HCT116 (cell line): ENCODE measurements around the gene TMEM132C. TPM values are rescaled to one million over a fixed set of nuclear protein-coding genes. Genes with fewer than 3 reads are reported as not detected.

Experiments
- ATAC-seq: fragments of 200-7000 bp; cut with Tn5 transposase; 2 replicates; pipeline ENCODE4 v1.9.1; 2020; ENCODE audit warnings: mild to moderate bottlenecking, moderate library complexity
- BruUV-seq: library from RNA; stranded (reverse); fragments of 400-500 nt; replicated peaks from 2 replicates; lab custom pipeline; 2021; lab: Mats Ljungman, UMichigan
- CTCF ChIA-PET: fragments of 300-600 bp; sonication (Branson Sonifier 250); formaldehyde crosslinking; loops from one replicate; lab custom pipeline; 2021; ENCODE audit warnings: antibody characterized with exemption; lab: Charles Lee
- POLR2A ChIA-PET: fragments of 300-600, 350-600 bp; sonication (Branson Sonifier 250); formaldehyde crosslinking; loops from one replicate; lab custom pipeline; 2021; ENCODE audit warnings: antibody characterized with exemption; lab: Charles Lee
- RAD21 ChIA-PET, 2 experiments: fragments of 300-600 bp; sonication (Branson Sonifier 250); formaldehyde crosslinking; loops; one replicate each; lab custom pipeline; 2023; ENCODE audit warnings: low total read pairs in 2 of 2; ENCODE audit not compliant: uncharacterized antibody in 2 of 2, unreplicated experiment in 2 of 2, low non-redundant PET in 1 of 2; lab: Charles Lee
- DNase-seq: peaks from one replicate; pipeline ENCODE4 v3.0.0-alpha.2; 2010; ENCODE audit warnings: low read depth, low spot score
- H2AFZ ChIP-seq: fragments of 200-600 bp; shearing (Covaris generic), sonication (generic); 2 replicates; pipeline ENCODE4 v1.6.1; 2017; ENCODE audit warnings: low read depth, mixed run types, mixed read lengths, antibody characterized with exemption, low read length; ENCODE audit not compliant: poor library complexity, severe bottlenecking
- H3K27ac ChIP-seq: 2 replicates; pipeline ENCODE4 v1.5.1; 2012; ENCODE audit warnings: low read depth, low read length
- H3K27me3 ChIP-seq: fragments of 200-600 bp; sonication (generic); 2 replicates; pipeline ENCODE4 v1.6.1; 2016; ENCODE audit warnings: mixed run types, low read length, mixed read lengths; ENCODE audit not compliant: insufficient read depth
- H3K36me3 ChIP-seq, 2 experiments: fragments of 200-500 bp in 1 of 2; fragments of 200-600 bp in 1 of 2; sonication (Bioruptor generic) in 1 of 2; sonication (generic) in 1 of 2; 2 replicates each; pipeline versions ENCODE4 v1.5.1 to v1.6.1; 2014 to 2016; ENCODE audit warnings: low read length in 2 of 2, inconsistent platforms in 1 of 2, mixed read lengths in 1 of 2, mixed run types in 1 of 2; ENCODE audit not compliant: insufficient read depth in 2 of 2, control insufficient read depth in 1 of 2
- H3K4me1 ChIP-seq, 2 experiments: fragments of 200-600 bp in 1 of 2; sonication (generic) in 1 of 2; 2 replicates each; pipeline versions ENCODE4 v1.5.1 to v1.6.1; 2012 to 2017; ENCODE audit warnings: low read length in 2 of 2, inconsistent platforms in 1 of 2, mild to moderate bottlenecking in 1 of 2, mixed read lengths in 1 of 2, mixed run types in 1 of 2, moderate library complexity in 1 of 2; ENCODE audit not compliant: insufficient read depth in 2 of 2, control insufficient read depth in 1 of 2
- H3K4me2 ChIP-seq: fragments of 200-600 bp; sonication (generic); 2 replicates; pipeline ENCODE4 v1.6.1; 2017; ENCODE audit warnings: mixed run types, low read length, mixed read lengths
- H3K4me3 ChIP-seq, 2 experiments: fragments of 200-600 bp in 1 of 2; sonication (generic) in 1 of 2; replicated peaks in 1 of 2; 2 replicates each; pipeline ENCODE4 v1.5.1; 2011 to 2016; ENCODE audit warnings: low read length in 2 of 2, control low read depth in 1 of 2, low read depth in 1 of 2, mild to moderate bottlenecking in 1 of 2, mixed read lengths in 1 of 2, mixed run types in 1 of 2
- H3K79me2 ChIP-seq: fragments of 200-600 bp; sonication (generic); 2 replicates; pipeline ENCODE4 v1.6.1; 2017; ENCODE audit warnings: mild to moderate bottlenecking, mixed run types, low read length, moderate library complexity, mixed read lengths; ENCODE audit not compliant: insufficient read depth
- H3K9ac ChIP-seq: fragments of 200-600 bp; sonication (generic); 2 replicates; pipeline ENCODE4 v1.6.1; 2016; ENCODE audit warnings: low read length, mixed read lengths
- H3K9me2 ChIP-seq: fragments of 200-600 bp; sonication (generic), shearing (Covaris generic); 2 replicates; pipeline ENCODE4 v1.6.1; 2017; ENCODE audit warnings: mixed run types, mild to moderate bottlenecking, moderate library complexity; ENCODE audit not compliant: insufficient read depth
- H3K9me3 ChIP-seq, 2 experiments: fragments of 200-500 bp in 1 of 2; fragments of 200-600 bp in 1 of 2; sonication (Bioruptor generic) in 1 of 2; sonication (generic) in 1 of 2; 2 replicates each; pipeline ENCODE4 v1.6.1; 2014 to 2017; ENCODE audit warnings: low read length in 2 of 2, mixed read lengths in 2 of 2, inconsistent platforms in 1 of 2, low read depth in 1 of 2, mild to moderate bottlenecking in 1 of 2, mixed run types in 1 of 2, moderate library complexity in 1 of 2; ENCODE audit not compliant: control insufficient read depth in 1 of 2, insufficient read depth in 1 of 2
- H4K20me1 ChIP-seq: fragments of 200-600 bp; sonication (generic), shearing (Covaris generic); 2 replicates; pipeline ENCODE4 v1.6.1; 2017; ENCODE audit warnings: mixed run types, mild to moderate bottlenecking, moderate library complexity; ENCODE audit not compliant: insufficient read depth
- EGR1 ChIP-seq: IDR thresholded peaks from 2 replicates; pipeline ENCODE4 v1.6.1; 2012; ENCODE audit warnings: low read depth
- ELF1 ChIP-seq: IDR thresholded peaks from 2 replicates; pipeline ENCODE4 v1.6.1; 2012; ENCODE audit warnings: low read depth, borderline replicate concordance
- EZH2phosphoT487 ChIP-seq: fragments of 200-600 bp; IDR thresholded peaks from 2 replicates; pipeline ENCODE4 v1.6.1; 2018; ENCODE audit warnings: antibody characterized with exemption, borderline replicate concordance
- FOSL1 ChIP-seq: IDR thresholded peaks from 2 replicates; pipeline ENCODE4 v1.6.1; 2012; ENCODE audit warnings: low read depth
- MAX ChIP-seq: IDR thresholded peaks from 2 replicates; pipeline ENCODE4 v1.6.1; 2012
- POLR2A ChIP-seq: IDR thresholded peaks from 2 replicates; pipeline ENCODE4 v1.7.0; 2011; ENCODE audit warnings: borderline replicate concordance; ENCODE audit not compliant: insufficient read depth, insufficient read length; ENCODE audit errors: extremely low read depth
- RAD21 ChIP-seq: IDR thresholded peaks from 2 replicates; pipeline ENCODE4 v1.6.1; 2012; ENCODE audit warnings: low read depth, mild to moderate bottlenecking
- SIN3A ChIP-seq: IDR thresholded peaks from 2 replicates; pipeline ENCODE4 v1.6.1; 2012; ENCODE audit warnings: low read depth
- SP1 ChIP-seq: IDR thresholded peaks from 2 replicates; pipeline ENCODE4 v1.6.1; 2012; ENCODE audit warnings: low read depth
- SRF ChIP-seq: IDR thresholded peaks from 2 replicates; pipeline ENCODE4 v1.6.1; 2012; ENCODE audit warnings: low read depth
- ZBTB33 ChIP-seq: IDR thresholded peaks from 2 replicates; pipeline ENCODE4 v1.6.1; 2011; ENCODE audit warnings: mild to moderate bottlenecking, low read length, moderate library complexity; ENCODE audit not compliant: insufficient replicate concordance; ENCODE audit errors: extremely low read depth
- ZFX ChIP-seq: fragments of 450-650 bp; IDR thresholded peaks from 2 replicates; pipeline ENCODE4 v1.6.1; 2017
- ZNF274 ChIP-seq: fragments of 200-500 bp; sonication (Bioruptor generic); IDR thresholded peaks from 2 replicates; pipeline ENCODE4 v1.6.1; 2014; ENCODE audit warnings: mild to moderate bottlenecking, low read depth, low read length, inconsistent platforms
- intact Hi-C: fragments of 100-400 bp; cut with micrococcal nuclease; formaldehyde crosslinking; loops from 2 replicates; pipeline ENCODE4 v1.10.0; 2022
- total RNA-seq: library from RNA; stranded (reverse); gene quantifications from one replicate; pipeline ENCODE4 v1.2.1, GENCODE V29; 2021; ENCODE audit not compliant: unreplicated experiment
- TF ChIP-seq, protein P1 (sequence below), 3 experiments: fragments of 200-600 bp in 1 of 3; sonication (generic) in 1 of 3; IDR thresholded peaks in 2 of 3; conservative IDR thresholded peaks in 1 of 3; 2 replicates each; pipeline ENCODE4 v1.5.1; 2012 to 2017; ENCODE audit warnings: low read depth in 2 of 3, low read length in 2 of 3, antibody characterized with exemption in 1 of 3, borderline replicate concordance in 1 of 3, control low read depth in 1 of 3, mild to moderate bottlenecking in 1 of 3, mixed read lengths in 1 of 3, mixed run types in 1 of 3, moderate library complexity in 1 of 3; ENCODE audit not compliant: insufficient read depth in 1 of 3
- TF ChIP-seq, protein P2 (sequence below): IDR thresholded peaks from 2 replicates; pipeline ENCODE4 v1.6.1; 2012; ENCODE audit warnings: low read depth

Gene TMEM132C
- total RNA-seq, 1 experiment from 2014 or later = not detected

GRCh38 chr12:128662101-128662500 lies 395.1 kb downstream of the TMEM132C start:
- Histone ChIP-seq H3K4me1 (no peaks in the 10 kb centered on the region), H4K20me1 (no peaks in the 10 kb centered on the region), H3K4me3 (no peak overlapping the region), H3K9me3 (peaks cover 13 to 17% of the 10 kb centered on the region in 2 experiments; a peak in 2 of 4 replicates)
- DNase-seq = no peak
- no peak for TF ChIP-seq ZNF274
- no peak for TF ChIP-seq MAX
- no peak for TF ChIP-seq POLR2A
- no peak for TF ChIP-seq FOSL1
- no peak for TF ChIP-seq ZBTB33
- TF ChIP-seq SIN3A = no peak
- TF ChIP-seq, protein P1, sequence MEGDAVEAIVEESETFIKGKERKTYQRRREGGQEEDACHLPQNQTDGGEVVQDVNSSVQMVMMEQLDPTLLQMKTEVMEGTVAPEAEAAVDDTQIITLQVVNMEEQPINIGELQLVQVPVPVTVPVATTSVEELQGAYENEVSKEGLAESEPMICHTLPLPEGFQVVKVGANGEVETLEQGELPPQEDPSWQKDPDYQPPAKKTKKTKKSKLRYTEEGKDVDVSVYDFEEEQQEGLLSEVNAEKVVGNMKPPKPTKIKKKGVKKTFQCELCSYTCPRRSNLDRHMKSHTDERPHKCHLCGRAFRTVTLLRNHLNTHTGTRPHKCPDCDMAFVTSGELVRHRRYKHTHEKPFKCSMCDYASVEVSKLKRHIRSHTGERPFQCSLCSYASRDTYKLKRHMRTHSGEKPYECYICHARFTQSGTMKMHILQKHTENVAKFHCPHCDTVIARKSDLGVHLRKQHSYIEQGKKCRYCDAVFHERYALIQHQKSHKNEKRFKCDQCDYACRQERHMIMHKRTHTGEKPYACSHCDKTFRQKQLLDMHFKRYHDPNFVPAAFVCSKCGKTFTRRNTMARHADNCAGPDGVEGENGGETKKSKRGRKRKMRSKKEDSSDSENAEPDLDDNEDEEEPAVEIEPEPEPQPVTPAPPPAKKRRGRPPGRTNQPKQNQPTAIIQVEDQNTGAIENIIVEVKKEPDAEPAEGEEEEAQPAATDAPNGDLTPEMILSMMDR (IDR thresholded peaks at IDR 0.05 in 2 of 3, conservative IDR thresholded peaks at IDR 0.05 in 1 of 3; ENCODE audit: borderline replicate concordance in 1 of 3, insufficient read depth in 1 of 3, low read depth in 2 of 3, low read length in 2 of 3) = no peak
- no peak for TF ChIP-seq EZH2phosphoT487
- TF ChIP-seq SRF = no peak
- no peak for TF ChIP-seq SP1
- TF ChIP-seq ELF1 = no peak
- no peak for TF ChIP-seq RAD21
- TF ChIP-seq EGR1 = no peak
- TF ChIP-seq ZFX = no peak
- TF ChIP-seq, protein P2, sequence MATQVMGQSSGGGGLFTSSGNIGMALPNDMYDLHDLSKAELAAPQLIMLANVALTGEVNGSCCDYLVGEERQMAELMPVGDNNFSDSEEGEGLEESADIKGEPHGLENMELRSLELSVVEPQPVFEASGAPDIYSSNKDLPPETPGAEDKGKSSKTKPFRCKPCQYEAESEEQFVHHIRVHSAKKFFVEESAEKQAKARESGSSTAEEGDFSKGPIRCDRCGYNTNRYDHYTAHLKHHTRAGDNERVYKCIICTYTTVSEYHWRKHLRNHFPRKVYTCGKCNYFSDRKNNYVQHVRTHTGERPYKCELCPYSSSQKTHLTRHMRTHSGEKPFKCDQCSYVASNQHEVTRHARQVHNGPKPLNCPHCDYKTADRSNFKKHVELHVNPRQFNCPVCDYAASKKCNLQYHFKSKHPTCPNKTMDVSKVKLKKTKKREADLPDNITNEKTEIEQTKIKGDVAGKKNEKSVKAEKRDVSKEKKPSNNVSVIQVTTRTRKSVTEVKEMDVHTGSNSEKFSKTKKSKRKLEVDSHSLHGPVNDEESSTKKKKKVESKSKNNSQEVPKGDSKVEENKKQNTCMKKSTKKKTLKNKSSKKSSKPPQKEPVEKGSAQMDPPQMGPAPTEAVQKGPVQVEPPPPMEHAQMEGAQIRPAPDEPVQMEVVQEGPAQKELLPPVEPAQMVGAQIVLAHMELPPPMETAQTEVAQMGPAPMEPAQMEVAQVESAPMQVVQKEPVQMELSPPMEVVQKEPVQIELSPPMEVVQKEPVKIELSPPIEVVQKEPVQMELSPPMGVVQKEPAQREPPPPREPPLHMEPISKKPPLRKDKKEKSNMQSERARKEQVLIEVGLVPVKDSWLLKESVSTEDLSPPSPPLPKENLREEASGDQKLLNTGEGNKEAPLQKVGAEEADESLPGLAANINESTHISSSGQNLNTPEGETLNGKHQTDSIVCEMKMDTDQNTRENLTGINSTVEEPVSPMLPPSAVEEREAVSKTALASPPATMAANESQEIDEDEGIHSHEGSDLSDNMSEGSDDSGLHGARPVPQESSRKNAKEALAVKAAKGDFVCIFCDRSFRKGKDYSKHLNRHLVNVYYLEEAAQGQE = no peak
- TF ChIP-seq, all 23 proteins: peak for 0
- H3K27me3 ChIP-seq = no peaks in the 10 kb centered on the region
- no peak for ATAC-seq
- ChIA-PET POLR2A (no interaction called here), RAD21 (no interaction called here), CTCF (no interaction called here)
- no peak overlapping the region for H3K9ac ChIP-seq
- no TSS peak for BruUV-seq
- H3K4me2 ChIP-seq = no peak overlapping the region
- intact Hi-C loops = no loop called here
- H3K79me2 ChIP-seq = no peaks in the 10 kb centered on the region
- no peak overlapping the region for H3K27ac ChIP-seq
- no peaks in the 10 kb centered on the region for H3K9me2 ChIP-seq
- no peak overlapping the region for H2AFZ ChIP-seq
- H3K36me3 ChIP-seq = no peaks in the 10 kb centered on the region
